NCI-H1417 treated with DMSO at 0.1 percent for 48 hours (cell line): Measurements from ENCODE around the gene NLRP3.

Experiments
- DNase-seq: peaks from one replicate; lab custom pipeline; 2025; lab: John Stamatoyannopoulos, UW

NLRP3 gene

GRCh38 chr1:247437551-247438505, 21.9 kb downstream of the NLRP3 start:
- no peak for DNase-seq

- no peak for DNase-seq
Measured at GRCh38 chr1:247440001-247440620, 24.1 kb downstream of the NLRP3 start.

- DNase-seq: no peak
Measured at GRCh38 chr1:247441606-247442005, 25.6 kb downstream of the NLRP3 start.

- DNase-seq: no peak
Measured at GRCh38 chr1:247442164-247442563, 26.2 kb downstream of the NLRP3 start.

- no peak for DNase-seq
Measured at GRCh38 chr1:247443641-247444040, 27.7 kb downstream of the NLRP3 start.

- DNase-seq: no peak
Measured at GRCh38 chr1:247444571-247444970, 28.6 kb downstream of the NLRP3 start.

GRCh38 chr1:247445526-247446356, 29.8 kb downstream of the NLRP3 start:
- DNase-seq: no peak

GRCh38 chr1:247447162-247447909, 31.4 kb downstream of the NLRP3 start:
- DNase-seq: no peak

- no peak for DNase-seq
Measured at GRCh38 chr1:247448107-247448791, 32.3 kb downstream of the NLRP3 start.

- DNase-seq: no peak
Measured at GRCh38 chr1:247451388-247452010, 35.5 kb downstream of the NLRP3 start.

GRCh38 chr1:247452447-247453039, 36.6 kb downstream of the NLRP3 start:
- no peak for DNase-seq

GRCh38 chr1:247453245-247453644, 37.3 kb downstream of the NLRP3 start:
- DNase-seq: no peak

GRCh38 chr1:247453997-247454396, 38.0 kb downstream of the NLRP3 start:
- no peak for DNase-seq

GRCh38 chr1:247456021-247456420, 40.0 kb downstream of the NLRP3 start:
- no peak for DNase-seq

GRCh38 chr1:247456914-247457639, 41.1 kb downstream of the NLRP3 start:
- no peak for DNase-seq

- no peak for DNase-seq
Measured at GRCh38 chr1:247459507-247459906, 43.5 kb downstream of the NLRP3 start.

GRCh38 chr1:247465796-247466195, 49.8 kb downstream of the NLRP3 start:
- DNase-seq: no peak

GRCh38 chr1:247467129-247467528, 51.2 kb downstream of the NLRP3 start:
- no peak for DNase-seq

- no peak for DNase-seq
Measured at GRCh38 chr1:247468481-247469140, 52.6 kb downstream of the NLRP3 start.
